ENCODE measurements around the gene RASGEF1C.
A peak's percentile ranks its signal among the peaks of the same experiment; 100 is the strongest.

Gene RASGEF1C

GRCh38 chr5:180080486-180081280 is 128.3 kb downstream of the RASGEF1C start:
- H3K27ac ChIP-seq (ENCODE audit: extremely low read depth, low read depth, low read length), result no peak overlapping the region
- H3K4me3 ChIP-seq (ENCODE audit: low read depth, low read length), result no peak overlapping the region
- no peak for TF ChIP-seq ZNF202 (tag by site-specific recombination; IDR thresholded peaks at IDR 0.05; ENCODE audit: borderline replicate concordance)
- TF ChIP-seq SP2 (tag by site-specific recombination; IDR thresholded peaks at IDR 0.05), result peak; percentile 19; the same call in 1 of the 2 replicates
- no peak for TF ChIP-seq ZBTB11 (tag by site-specific recombination; conservative IDR thresholded peaks at IDR 0.05; ENCODE audit: low read depth)
- no peak for TF ChIP-seq PRDM4 (tag by site-specific recombination; IDR thresholded peaks at IDR 0.05)
- POLR2A ChIA-PET, result no interaction called here
- H3K4me1 ChIP-seq (ENCODE audit: control insufficient read depth, insufficient read depth, low read length), result no peaks in the 10 kb centered on the region
- no peaks in the 10 kb centered on the region for H3K9me3 ChIP-seq (ENCODE audit: control insufficient read depth, insufficient read depth, low read depth, low read length)
- no peaks in the 10 kb centered on the region for H3K36me3 ChIP-seq (ENCODE audit: control insufficient read depth in 2 of 2, insufficient read depth in 1 of 2, low read length in 2 of 2)
- CTCF ChIA-PET, result interaction anchor here (1.4 to 1.9 kb wide), 2 partner anchors 10 to 16 kb away, joined by 3 to 9 read pairs; no protein-coding TSS in a partner anchor

- POLR2A ChIA-PET, result no interaction called here
- H3K27ac ChIP-seq (ENCODE audit: extremely low read depth, low read depth, low read length), result no peak overlapping the region
- no peaks in the 10 kb centered on the region for H3K36me3 ChIP-seq (ENCODE audit: control insufficient read depth in 2 of 2, insufficient read depth in 1 of 2, low read length in 2 of 2)
- no peak overlapping the region for H3K4me3 ChIP-seq (ENCODE audit: low read depth, low read length)
- H3K4me1 ChIP-seq (ENCODE audit: control insufficient read depth, insufficient read depth, low read length), result no peaks in the 10 kb centered on the region
- CTCF ChIA-PET, result interaction anchor here (0.6 to 1.9 kb wide), 3 partner anchors 11 to 1089 kb away, joined by 3 to 9 read pairs (median 4); no protein-coding TSS in a partner anchor
- H3K9me3 ChIP-seq (ENCODE audit: control insufficient read depth, insufficient read depth, low read depth, low read length), result no peaks in the 10 kb centered on the region
- no peak for TF ChIP-seq ZNF266 (tag by site-specific recombination; IDR thresholded peaks at IDR 0.05; ENCODE audit: low read depth)
- no peak for TF ChIP-seq ZNF37A (tag by site-specific recombination; IDR thresholded peaks at IDR 0.05)
- no peak for TF ChIP-seq GLI4 (tag by site-specific recombination; IDR thresholded peaks at IDR 0.05)
- TF ChIP-seq ZNF23 (tag by site-specific recombination; IDR thresholded peaks at IDR 0.05; ENCODE audit: borderline replicate concordance), result no peak
- TF ChIP-seq ZNF18 (tag by site-specific recombination; IDR thresholded peaks at IDR 0.05), result no peak
- no peak for TF ChIP-seq ZNF10 (tag by site-specific recombination; IDR thresholded peaks at IDR 0.05)
- no peak for TF ChIP-seq ZNF621 (tag by site-specific recombination; IDR thresholded peaks at IDR 0.05)
- no peak for TF ChIP-seq KLF16 (tag by site-specific recombination; IDR thresholded peaks at IDR 0.05)
- no peak for TF ChIP-seq PRDM2 (tag by site-specific recombination; IDR thresholded peaks at IDR 0.05; ENCODE audit: borderline replicate concordance)
- no peak for TF ChIP-seq MZF1 (tag by site-specific recombination; IDR thresholded peaks at IDR 0.05; ENCODE audit: borderline replicate concordance)
- TF ChIP-seq ZNF24 (tag by site-specific recombination; IDR thresholded peaks at IDR 0.05), result no peak
- no peak for TF ChIP-seq ZNF121 (tag by site-specific recombination; IDR thresholded peaks at IDR 0.05)
- no peak for TF ChIP-seq ZNF449 (tag by site-specific recombination; IDR thresholded peaks at IDR 0.05)
Observed at GRCh38 chr5:180079702-180080466, 129.1 kb downstream of the RASGEF1C start.
